NT2/D1 (cell line): ENCODE results near the gene ANKRD27.

Experiments
- SUZ12 ChIP-seq: IDR thresholded peaks from 2 replicates; pipeline ENCODE4 v1.6.1; 2011; ENCODE audit not compliant: insufficient read length, insufficient read depth; ENCODE audit errors: extremely low read depth
- ZNF274 ChIP-seq: IDR thresholded peaks from 2 replicates; pipeline ENCODE4 v1.6.1; 2011; ENCODE audit warnings: mild to moderate bottlenecking, low read depth, low read length

- TF ChIP-seq ZNF274 (no peak), SUZ12 (no peak)
Measured at GRCh38 chr19:32650671-32651070, 24.3 kb downstream of the ANKRD27 start.
